G401.6 (cell line): ENCODE measurements around the gene SNRPD3.

ENCODE experiments used
- FAIRE-seq: peaks from 2 replicates; lab custom pipeline; 2012; peaks lifted over from hg19 to GRCh38; lab: Jason Lieb, UNC

SNRPD3 gene

GRCh38 chr22:24567668-24568067 is 11.9 kb downstream of the SNRPD3 start:
- FAIRE-seq: no peak

- no peak for FAIRE-seq
These were observed 15.5 kb downstream of the SNRPD3 start for GRCh38 chr22:24571266-24571665.

GRCh38 chr22:24576778-24577177 is 21.0 kb downstream of the SNRPD3 start:
- no peak for FAIRE-seq

- FAIRE-seq: no peak
These were observed 22.8 kb downstream of the SNRPD3 start for GRCh38 chr22:24578355-24579257.

- peak; percentile 17 for FAIRE-seq
These were observed 23.4 kb downstream of the SNRPD3 start for GRCh38 chr22:24579258-24579601.

GRCh38 chr22:24580276-24580675 is 24.5 kb downstream of the SNRPD3 start:
- FAIRE-seq: peak; percentile 86

- no peak for FAIRE-seq
These were observed 26.4 kb downstream of the SNRPD3 start for GRCh38 chr22:24582056-24582814.

- FAIRE-seq: no peak
These were observed 27.7 kb downstream of the SNRPD3 start for GRCh38 chr22:24583221-24584165.

GRCh38 chr22:24584166-24584790 is 28.5 kb downstream of the SNRPD3 start:
- no peak for FAIRE-seq

GRCh38 chr22:24584871-24585411 is 29.1 kb downstream of the SNRPD3 start:
- no peak for FAIRE-seq

- FAIRE-seq: no peak
These were observed 29.7 kb downstream of the SNRPD3 start for GRCh38 chr22:24585461-24585860.

GRCh38 chr22:24585927-24586546 is 30.2 kb downstream of the SNRPD3 start:
- FAIRE-seq: no peak

GRCh38 chr22:24587251-24587650 is 31.5 kb downstream of the SNRPD3 start:
- no peak for FAIRE-seq

GRCh38 chr22:24587948-24588347 is 32.1 kb downstream of the SNRPD3 start:
- no peak for FAIRE-seq

- FAIRE-seq: no peak
These were observed 32.6 kb downstream of the SNRPD3 start for GRCh38 chr22:24588381-24588756.

- no peak for FAIRE-seq
These were observed 33.1 kb downstream of the SNRPD3 start for GRCh38 chr22:24588757-24589481.

GRCh38 chr22:24589518-24590030 is 33.8 kb downstream of the SNRPD3 start:
- no peak for FAIRE-seq

GRCh38 chr22:24590596-24591173 is 34.9 kb downstream of the SNRPD3 start:
- FAIRE-seq: no peak

GRCh38 chr22:24591286-24591830 is 35.6 kb downstream of the SNRPD3 start:
- no peak for FAIRE-seq
